Measurements from ENCODE around the gene FKRP.

Gene FKRP

DNA sequence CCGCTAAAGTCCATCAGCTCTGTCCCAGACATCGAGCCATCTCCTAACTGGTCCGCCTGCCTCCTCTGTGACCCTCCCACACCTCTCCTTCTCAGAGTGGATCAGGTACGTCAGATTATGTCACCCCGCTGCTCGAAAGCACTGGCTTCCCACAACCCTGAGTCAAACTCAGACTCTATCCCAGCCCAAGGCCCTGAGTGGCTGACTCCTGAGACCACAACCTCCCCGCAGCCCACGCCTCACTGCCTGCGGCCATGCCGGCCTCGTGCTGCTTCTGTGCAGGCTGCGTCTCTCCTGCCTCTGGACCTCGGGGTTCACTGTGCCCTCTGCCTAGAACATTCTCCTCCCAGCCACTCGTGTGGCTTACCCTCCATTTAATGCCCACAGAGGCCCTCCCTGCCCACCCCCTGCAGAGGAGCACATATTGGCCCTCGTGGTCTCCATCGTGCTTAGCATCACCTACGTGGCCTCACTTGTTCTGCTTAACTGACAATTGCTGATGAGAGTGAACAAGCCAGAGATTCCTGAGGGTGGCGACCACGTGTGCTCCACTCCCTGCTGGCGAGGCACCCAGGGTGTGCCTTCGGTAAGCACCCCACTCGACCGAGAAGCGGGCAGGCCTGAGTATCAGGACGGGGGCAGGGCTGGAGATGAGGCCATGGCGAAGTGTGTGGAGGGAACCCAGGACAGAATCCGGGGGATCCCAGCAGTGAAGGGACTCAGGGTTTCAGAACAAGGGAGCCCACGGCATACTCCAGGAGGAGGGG is 13.5 kb upstream of the FKRP start:
- no peak for DNase-seq (ENCODE audit: low read depth in 2 of 2)

DNA sequence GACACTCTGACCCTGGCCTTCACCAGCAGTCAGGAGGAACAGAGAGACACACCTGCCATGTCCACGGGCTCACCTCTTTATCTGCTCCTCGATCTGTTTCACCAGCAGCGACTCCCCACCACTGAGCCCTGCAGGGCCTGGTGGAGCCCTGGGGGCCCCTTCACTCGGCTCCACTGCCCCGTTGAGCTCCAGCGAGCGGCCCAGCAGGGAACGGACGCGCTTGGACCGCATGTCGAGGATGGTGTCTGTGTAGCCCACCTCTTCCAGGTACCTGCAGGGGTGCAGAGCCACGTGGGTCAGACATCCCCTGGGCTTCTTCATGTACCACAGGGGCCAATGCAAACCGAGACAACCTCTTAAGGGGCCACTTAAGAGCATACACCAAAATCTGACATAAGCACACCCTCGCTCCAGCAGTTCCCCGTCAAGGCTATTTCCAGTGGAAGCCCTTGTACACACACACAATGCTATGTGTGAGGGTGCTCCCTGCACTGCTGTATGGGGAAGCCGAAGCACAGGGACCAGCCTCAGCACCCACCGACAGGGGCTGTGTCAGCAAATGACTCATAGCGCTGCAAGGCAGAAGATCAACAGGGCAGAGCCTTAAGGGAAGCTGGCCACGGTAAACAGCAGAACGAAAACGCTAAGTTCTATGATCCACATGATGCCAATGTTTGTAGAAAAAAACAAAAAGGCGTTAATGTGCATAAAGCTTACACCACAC is 12.7 kb upstream of the FKRP start:
- no peak for DNase-seq (ENCODE audit: low read depth in 2 of 2)

DNA sequence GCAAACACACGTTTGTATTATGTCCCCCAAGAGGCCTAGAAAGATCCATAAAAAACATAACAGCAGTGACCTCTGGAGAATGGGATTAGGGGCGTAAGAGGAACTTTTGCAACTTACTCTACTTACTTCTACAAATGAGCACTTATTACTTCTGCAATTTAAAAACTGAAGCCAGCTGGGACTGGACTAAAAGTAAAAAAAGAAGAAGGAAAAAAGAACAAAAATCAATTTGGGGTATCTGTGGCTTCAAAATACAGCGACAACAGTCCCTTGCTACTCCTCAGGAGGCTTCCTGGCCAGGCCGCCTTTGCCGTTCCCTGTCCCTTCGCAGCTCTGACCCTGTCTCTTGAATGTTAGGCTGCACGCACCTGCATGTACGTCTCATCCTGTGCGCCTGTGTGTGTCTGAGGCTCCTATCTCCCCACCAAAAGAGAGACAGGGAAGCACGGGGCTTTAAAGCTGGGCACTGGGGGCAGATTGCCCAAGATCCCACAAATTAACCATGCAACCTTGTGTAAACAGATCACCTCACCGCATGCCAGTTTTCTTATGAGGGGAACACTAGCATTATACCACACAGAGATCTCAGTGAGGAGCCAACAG is 12.1 kb upstream of the FKRP start:
- DNase-seq (ENCODE audit: low read depth in 2 of 2), result no peak

DNA sequence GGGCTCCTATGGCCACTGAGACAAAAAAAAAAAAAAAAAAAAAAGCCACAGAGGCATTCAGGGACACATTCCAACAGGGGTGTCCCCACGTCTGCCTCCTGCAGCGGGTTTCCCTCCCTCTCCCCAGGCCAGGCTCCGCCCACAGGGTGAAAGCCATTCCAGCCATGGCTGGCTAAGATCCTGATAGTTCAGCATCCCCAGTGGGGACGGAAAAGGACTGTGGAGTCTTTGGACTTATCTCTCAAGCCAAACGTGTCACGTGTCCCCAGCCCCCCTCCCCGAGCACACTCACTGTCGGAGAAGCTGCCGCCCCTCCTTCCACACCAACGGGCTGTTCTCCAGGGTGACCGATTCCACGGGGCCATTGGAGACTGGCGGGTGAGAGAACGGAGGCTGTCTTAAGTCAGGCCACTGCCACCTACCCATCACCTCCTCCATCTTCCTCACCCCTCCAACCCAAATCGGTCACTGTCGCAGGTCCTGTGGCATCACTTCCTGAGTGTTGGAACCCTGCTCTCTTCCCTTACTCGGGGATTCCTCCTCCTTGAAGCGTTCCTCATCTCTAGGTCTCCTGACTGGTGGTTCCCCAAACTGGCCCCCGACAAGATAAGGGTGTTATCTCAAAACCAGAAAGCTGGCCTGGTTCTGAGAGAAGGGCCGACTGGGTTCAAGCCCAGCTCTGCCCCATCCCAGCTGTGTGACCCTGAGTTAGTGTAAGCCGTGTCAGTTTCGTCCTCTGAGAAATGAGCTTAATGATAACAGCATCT is 9.1 kb upstream of the FKRP start:
- no peak for DNase-seq (ENCODE audit: low read depth in 2 of 2)

DNA sequence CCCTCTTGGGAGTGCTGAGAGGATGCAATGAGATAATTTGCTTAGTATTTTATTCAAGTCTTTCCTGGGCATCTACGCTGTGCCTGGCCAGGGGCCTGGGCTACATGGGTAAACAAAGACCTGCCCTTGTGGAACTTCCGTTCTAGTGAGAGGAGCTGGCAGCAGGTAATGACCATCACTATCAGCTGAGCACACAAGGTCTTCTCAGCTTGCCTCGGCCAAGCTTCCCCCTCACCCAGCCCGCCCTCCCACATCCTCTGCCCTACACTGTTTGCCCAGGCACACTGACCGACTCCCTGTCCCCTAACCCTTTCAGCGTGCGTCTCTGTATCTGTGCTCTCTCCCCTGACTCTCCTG is 8.6 kb upstream of the FKRP start:
- no peak for DNase-seq (ENCODE audit: low read depth in 2 of 2)

- no peak for DNase-seq (ENCODE audit: low read depth in 2 of 2)
These were observed 8.1 kb upstream of the FKRP start for GRCh38 chr19:46737761-46738171.

GRCh38 chr19:46739290-46739771 is 6.5 kb upstream of the FKRP start:
- no peak for DNase-seq (ENCODE audit: low read depth in 2 of 2)

DNA sequence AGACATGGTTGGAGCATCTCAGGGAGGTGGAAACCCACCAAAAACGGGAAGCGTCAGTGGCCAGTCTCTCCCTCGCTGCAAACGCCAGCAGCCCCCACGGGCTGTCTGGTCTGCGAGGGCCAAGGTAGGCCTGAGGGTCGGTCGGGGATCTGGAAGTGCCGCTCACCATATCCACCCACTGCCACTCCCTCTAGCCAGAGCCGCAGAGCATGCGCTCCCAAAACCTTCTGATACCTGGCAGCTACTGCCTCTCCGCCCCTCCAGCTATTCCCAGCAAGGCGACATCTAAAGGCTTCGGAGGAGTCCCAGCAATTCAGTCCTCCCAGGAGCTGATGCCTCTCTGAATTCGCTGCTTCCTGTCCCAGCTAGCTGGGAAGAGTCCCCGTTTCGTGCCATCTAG is 4.4 kb upstream of the FKRP start:
- DNase-seq (ENCODE audit: low read depth in 2 of 2), result no peak

GRCh38 chr19:46742926-46743480 is 2.9 kb upstream of the FKRP start:
- DNase-seq (ENCODE audit: low read depth in 2 of 2), result no peak

DNA sequence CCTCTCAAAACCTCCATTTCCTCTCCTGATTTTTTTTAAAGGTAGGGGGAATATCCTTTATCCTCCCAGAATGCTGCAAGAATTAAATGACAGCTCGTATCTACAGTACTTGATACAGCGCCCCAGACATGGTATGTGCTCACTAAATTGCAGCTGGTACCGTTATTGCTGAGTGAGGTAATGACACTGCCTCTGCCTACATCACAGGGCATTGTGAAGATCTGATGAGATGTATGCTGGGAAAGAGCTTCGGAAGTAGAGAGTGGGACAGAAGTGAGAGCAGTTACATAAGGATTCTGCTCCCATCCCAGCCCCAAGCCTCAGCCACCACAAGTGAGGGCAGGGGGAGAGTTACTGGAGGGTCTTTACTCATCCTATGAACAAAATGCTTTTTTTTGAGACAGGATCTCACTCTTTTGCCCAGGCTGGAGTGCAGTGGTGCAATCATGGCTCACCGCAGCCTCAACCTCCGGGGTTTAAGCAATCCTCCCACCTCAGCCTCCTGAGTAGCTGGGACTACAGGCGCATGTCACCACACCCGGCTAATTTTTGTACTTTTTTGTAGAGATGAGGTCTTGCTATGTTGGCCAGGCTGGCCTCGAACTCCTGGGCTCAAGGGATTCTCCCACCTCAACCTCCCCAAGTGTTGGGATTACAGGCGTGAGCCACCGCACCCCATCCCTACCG is 1.7 kb upstream of the FKRP start:
- no peak for DNase-seq (ENCODE audit: low read depth in 2 of 2)

GRCh38 chr19:46745030-46745429 is 827 bp upstream of the FKRP start:
- DNase-seq (ENCODE audit: low read depth in 2 of 2), result no peak

DNA sequence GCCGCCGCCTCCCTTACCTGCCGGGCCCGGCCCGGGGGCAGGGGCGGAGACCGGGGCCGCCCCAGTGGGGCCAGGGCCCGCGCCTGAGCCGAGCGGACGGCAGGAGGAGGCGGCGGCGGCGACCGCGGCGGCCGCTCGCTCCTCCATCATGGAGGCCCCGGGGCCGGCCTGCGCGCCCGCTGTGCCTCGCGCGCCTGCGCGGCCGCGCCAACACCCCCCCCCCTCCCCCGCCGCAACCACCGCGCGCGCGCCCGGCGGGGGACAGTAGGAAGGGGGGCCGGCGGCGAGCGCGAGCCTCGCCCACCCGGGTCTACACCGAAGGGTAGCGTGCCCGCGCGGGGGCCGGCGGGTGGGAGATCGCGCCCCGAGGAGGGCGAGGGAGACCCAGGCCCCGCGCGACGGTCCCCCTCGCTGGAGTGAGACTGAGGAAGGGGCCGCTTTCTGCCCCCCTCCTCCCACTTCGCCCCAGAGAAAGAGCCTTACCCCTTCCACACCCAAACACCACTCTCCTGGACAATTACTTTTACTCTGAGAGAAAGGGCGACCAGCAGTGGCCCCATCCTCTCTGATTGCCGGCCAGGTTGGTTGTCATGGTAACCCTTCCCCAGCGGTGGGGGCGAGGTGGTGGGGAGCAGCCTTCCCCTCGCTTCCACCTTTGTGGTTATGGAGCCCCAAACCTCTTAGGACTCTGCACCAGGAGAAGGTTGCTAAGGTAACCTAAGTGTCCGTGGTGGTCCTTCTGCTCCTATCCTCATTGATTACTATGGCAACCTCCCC is 612 bp downstream of the FKRP start, which contains the start of gene STRN4:
Gene STRN4 (minus strand): TSS at position 170 of the 777 bp plus-strand sequence. CDS start 20 bp downstream, at position 150.
- DNase-seq (ENCODE audit: low read depth in 2 of 2), result peak; percentile 42 to 51

GRCh38 chr19:46748325-46749109 is 2.7 kb downstream of the FKRP start:
- DNase-seq (ENCODE audit: low read depth in 2 of 2), result peak; percentile 50 to 58

GRCh38 chr19:46753420-46754155 is 7.7 kb downstream of the FKRP start:
- peak in 1 of 2 donors; percentile 37 for DNase-seq (ENCODE audit: low read depth in 2 of 2)

- no peak for DNase-seq (ENCODE audit: low read depth in 2 of 2)
These were observed 9.4 kb downstream of the FKRP start for GRCh38 chr19:46755077-46755852.

DNA sequence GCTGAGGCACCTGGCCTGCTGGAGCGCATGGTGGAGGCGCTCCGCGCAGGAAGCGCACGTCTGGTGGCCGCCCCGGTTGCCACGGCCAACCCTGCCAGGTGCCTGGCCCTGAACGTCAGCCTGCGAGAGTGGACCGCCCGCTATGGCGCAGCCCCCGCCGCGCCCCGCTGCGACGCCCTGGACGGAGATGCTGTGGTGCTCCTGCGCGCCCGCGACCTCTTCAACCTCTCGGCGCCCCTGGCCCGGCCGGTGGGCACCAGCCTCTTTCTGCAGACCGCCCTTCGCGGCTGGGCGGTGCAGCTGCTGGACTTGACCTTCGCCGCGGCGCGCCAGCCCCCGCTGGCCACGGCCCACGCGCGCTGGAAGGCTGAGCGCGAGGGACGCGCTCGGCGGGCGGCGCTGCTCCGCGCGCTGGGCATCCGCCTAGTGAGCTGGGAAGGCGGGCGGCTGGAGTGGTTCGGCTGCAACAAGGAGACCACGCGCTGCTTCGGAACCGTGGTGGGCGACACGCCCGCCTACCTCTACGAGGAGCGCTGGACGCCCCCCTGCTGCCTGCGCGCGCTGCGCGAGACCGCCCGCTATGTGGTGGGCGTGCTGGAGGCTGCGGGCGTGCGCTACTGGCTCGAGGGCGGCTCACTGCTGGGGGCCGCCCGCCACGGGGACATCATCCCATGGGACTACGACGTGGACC is 10.1 kb downstream of the FKRP start:
- DNase-seq (ENCODE audit: low read depth in 2 of 2), result no peak

- no peak for DNase-seq (ENCODE audit: low read depth in 2 of 2)
These were observed 10.7 kb downstream of the FKRP start for GRCh38 chr19:46756544-46756888.

Data from stimulated activated CD8-positive, alpha-beta memory T cell treated with anti-CD3 and anti-CD28 coated beads, Interleukin-15, amount 100 ng/mL, for 48 hours (primary cell).